SU-DHL-6 (cell line): ENCODE measurements around the gene KAT8.

ENCODE experiments used
- CTCF ChIP-seq: fragments of 200-600 bp; sonication (generic); IDR thresholded peaks from one replicate; pipeline ENCODE4 v1.5.1; 2017; ENCODE audit warnings: antibody characterized with exemption, mild to moderate bottlenecking, low read length, moderate library complexity; ENCODE audit not compliant: insufficient read depth, poor library complexity, severe bottlenecking
- EZH2phosphoT487 ChIP-seq: fragments of 200-600 bp; sonication (generic), shearing (Covaris generic); conservative IDR thresholded peaks from 2 replicates; pipeline ENCODE4 v1.6.1; 2018; ENCODE audit warnings: mild to moderate bottlenecking, antibody characterized with exemption, low read length, moderate library complexity, mixed read lengths

GRCh38 chr16:31076319-31076718, 41.1 kb upstream of the KAT8 start:
- TF ChIP-seq CTCF (no peak), EZH2phosphoT487 (no peak)
